HG02610 (cell line): ENCODE results near the gene NXF1.
A peak's percentile ranks its signal among the peaks of the same experiment; 100 is the strongest.
"Not testable (repeated sequence)": the region's sequence is repeated elsewhere in the genome, so short reads cannot be mapped to it uniquely, and the experiment has no call there.

Experiments
- ATAC-seq: cut with Tn5 transposase; IDR thresholded peaks from one replicate; pipeline ENCODE4 v1.9.1; 2021; ENCODE audit warnings: mild to moderate bottlenecking, moderate library complexity; ENCODE audit not compliant: unreplicated experiment

Gene NXF1

DNA sequence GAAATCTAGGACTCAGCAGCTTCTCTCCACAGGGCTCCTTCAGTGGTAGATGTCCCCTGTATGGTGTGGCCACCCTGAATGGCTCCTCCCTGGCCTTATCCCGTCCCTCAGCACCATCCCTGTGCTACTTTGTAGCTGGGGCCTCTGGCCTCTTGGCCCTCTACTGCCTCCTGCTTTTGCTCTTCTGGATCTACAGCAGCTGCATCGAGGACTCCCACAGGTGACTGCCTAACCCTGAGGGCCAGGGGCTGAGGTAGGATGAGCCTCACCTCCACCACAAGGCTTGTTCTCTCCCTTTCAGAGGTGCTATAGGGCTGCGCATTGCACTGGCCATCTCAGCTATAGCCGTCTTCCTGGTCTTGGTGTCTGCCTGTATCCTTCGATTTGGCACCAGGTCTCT lies 16.2 kb downstream of the NXF1 start:
- ATAC-seq = no peak

DNA sequence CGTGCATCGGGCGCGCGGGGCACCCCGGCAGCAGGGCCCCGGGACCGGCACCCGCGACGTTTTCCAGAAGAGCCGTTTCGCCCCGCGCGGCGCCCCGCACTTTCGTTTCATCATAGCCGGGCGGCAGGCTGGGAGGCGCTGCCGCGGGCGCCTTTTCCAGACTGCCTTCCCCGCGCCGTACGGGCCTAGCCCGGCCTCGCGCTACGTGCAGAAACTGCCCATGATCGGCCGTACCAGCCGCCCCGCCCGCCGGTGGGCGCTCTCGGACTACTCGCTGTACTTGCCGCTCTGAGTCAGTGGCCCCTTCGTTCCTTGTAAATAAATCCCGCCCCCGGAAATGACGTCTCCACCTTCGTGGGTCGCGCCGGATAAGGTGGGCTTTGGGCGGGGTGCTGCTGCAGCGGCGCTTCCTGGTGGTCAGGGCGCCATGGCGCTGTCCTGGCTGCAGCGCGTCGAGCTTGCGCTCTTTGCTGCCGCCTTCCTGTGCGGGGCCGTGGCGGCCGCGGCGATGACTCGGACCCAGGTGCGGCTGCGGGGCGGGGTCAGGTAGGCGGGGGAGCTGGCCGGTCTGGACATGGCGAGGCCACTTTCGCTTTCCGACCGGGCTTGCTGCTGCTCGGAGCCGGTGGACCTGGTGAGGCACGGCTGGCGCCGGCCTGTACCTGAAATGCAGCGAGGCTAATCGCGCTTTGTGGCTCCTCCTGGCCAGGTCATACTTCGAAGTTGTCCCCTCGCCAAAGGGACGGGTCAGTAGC lies 18.1 kb downstream of the NXF1 start, which contains the start of gene TMEM179B:
Gene TMEM179B, plus strand, starts transcription at position 398 of the 755 bp plus-strand sequence. Its CDS starts 30 bp downstream, at position 428.
- ATAC-seq = peak; percentile 62

DNA sequence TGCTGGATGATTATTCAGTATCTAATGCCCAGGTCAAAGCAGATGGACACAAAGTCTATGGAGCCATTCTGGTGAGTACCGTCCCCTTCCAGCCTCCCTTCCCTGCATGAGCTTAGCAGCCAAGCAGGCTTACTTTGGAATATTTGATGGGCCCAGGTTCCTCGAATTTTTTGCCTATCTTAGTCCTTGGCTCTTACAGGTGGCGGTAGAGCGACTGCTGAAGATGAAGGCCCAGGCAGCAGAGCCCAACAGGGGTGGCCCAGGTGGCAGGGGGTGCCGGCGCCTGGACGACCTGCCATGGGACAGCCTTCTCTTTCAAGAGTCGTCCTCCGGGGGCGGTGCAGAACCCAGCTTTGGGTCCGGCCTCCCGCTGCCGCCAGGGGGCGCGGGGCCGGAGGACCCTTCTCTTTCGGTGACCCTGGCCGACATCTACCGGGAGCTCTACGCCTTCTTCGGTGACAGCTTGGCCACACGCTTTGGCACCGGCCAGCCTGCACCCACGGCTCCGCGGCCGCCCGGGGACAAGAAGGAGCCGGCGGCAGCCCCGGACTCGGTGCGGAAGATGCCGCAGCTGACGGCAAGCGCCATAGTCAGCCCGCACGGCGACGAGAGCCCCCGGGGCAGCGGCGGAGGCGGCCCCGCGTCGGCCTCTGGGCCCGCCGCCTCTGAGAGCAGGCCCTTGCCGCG lies 18.8 kb downstream of the NXF1 start:
- ATAC-seq = peak; percentile 59

GRCh38 chr11:62782753-62783152 lies 22.5 kb downstream of the NXF1 start:
- no peak for ATAC-seq

- no peak for ATAC-seq
These were observed 26.8 kb downstream of the NXF1 start for GRCh38 chr11:62778441-62778840.

GRCh38 chr11:62777389-62777788 lies 27.9 kb downstream of the NXF1 start:
- no peak for ATAC-seq

- no peak for ATAC-seq
These were observed 29.6 kb downstream of the NXF1 start for GRCh38 chr11:62775646-62776045.

GRCh38 chr11:62774407-62774806 lies 30.8 kb downstream of the NXF1 start:
- ATAC-seq = no peak

- ATAC-seq = peak; percentile 76
These were observed 33.9 kb downstream of the NXF1 start, which contains the start of gene TAF6L for GRCh38 chr11:62771144-62772021. Gene TAF6L, plus strand, starts transcription at chr11:62771396. Its CDS starts 4,388 bp downstream, at chr11:62775784.

DNA sequence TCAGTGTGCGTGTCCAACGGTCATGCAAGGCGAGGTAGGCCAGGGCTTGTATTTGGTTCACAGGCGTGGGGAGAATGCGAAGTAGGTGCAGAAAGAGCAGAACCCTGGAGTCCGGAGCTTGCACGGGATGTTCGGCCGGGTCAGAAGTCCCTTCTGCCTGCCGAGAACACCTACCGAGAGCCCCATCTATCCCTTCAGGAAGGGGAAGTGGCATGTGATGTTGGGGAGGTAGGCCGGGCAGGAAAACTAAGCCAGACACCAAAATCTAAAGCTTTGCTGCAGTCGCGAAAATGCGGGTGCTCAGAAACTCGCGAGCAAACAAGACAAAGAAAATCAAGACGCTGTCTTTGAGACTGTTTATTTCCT lies 34.5 kb downstream of the NXF1 start:
- ATAC-seq = no peak

DNA sequence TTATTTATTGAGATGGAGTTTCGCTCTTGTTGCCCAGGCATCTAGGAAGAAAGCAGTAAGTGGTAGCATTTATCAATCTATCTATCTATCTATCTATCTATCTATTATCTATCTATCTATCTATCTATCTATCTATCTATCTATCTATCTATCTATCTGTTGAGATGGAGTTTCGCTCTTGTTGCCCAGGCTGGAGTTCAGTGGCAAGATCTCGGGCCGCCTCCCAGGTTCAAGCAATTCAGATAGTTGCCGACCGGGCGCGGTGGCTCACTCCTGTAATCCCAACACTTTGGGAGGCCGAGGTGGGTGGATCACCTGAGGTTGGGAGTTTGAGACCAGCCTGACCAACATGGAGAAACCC lies 44.4 kb downstream of the NXF1 start:
- ATAC-seq = not testable (repeated sequence)

DNA sequence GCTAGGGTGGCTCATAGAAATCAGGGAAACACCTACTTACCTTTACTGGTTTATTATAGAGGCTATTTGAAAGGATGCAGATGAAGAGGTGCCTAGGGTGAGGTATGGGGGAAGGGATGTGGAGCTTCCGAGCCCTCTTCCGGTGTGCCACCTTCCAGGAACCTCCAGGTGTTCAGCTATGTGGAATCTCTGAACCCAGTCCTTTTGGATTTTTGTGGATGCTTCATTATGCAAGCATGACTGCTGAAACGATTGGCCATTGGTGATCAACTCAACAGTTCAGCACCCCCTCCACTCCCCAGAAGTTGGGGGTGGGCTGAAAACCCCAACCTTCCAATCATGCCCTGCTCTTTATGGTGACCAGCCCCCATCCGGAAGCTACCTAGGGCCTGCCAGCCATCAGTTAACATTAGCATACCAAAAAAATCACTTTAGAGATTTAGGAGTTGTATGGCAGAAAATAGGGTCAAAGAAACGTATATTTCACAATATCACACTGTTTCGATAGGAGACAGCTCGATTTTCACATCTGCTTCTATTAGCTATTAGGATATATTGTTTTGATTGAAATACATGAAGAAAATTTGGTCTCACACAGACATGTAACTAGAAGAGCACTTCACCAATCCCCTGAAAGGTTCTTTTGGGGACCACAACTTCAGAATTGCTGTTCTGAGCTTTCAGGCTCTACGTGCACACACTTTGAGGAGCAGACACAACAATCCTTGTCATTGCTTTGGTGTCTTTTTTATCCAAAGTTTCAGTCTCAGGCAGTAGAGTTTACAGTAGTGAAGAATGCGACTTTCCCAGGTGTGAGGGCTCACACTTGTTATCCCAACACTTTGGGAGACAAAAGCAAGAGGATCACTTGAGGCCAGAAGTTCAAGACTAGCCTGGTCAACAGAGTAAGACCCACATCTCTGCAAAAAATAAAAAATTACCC lies 47.1 kb downstream of the NXF1 start:
- no peak for ATAC-seq

- no peak for ATAC-seq
These were observed 50.1 kb downstream of the NXF1 start for GRCh38 chr11:62755086-62755615.

- ATAC-seq = peak; percentile 95
These were observed 51.3 kb downstream of the NXF1 start, which contains the start of gene ZBTB3 for GRCh38 chr11:62753736-62754603. Gene ZBTB3, minus strand, starts transcription at chr11:62754160. Its CDS starts 496 bp downstream, at chr11:62753664.

DNA sequence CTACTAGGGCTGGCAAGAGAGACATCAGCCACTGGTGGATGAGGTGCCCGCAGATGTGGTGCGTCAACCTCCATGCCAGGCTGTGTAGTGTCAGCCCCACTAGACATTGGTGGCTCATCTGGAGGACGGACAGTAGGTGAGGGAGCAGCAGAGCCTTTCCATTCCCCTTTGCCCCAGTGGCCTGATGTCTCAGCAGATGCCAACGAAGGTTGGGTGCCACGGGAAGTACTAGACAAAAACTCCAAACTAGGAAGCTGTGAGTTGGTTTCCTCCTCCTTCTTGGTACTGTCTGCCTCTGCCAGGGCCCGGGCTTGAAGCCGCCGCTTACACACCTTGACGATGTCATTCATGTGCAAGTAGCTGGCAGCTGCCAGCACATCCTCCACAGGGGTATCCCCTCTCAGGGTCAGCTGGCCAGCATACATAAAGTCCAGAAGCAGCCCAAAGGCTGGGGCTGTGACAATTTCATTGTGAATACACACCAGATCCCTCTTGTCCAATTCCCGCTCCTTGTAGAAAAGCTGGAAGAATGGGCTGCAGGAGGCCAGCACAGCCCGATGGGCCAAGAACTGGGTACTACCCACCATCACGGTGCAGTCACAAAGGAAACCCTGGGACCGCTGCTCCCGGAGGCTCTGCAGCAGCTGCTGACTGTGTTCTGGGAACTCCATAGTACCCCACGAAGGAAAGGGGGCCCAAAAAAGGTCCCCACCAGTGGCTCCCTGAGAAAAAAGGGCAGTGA lies 52.1 kb downstream of the NXF1 start:
- no peak for ATAC-seq

- ATAC-seq = no peak
These were observed 53.0 kb downstream of the NXF1 start for GRCh38 chr11:62752177-62752785.

DNA sequence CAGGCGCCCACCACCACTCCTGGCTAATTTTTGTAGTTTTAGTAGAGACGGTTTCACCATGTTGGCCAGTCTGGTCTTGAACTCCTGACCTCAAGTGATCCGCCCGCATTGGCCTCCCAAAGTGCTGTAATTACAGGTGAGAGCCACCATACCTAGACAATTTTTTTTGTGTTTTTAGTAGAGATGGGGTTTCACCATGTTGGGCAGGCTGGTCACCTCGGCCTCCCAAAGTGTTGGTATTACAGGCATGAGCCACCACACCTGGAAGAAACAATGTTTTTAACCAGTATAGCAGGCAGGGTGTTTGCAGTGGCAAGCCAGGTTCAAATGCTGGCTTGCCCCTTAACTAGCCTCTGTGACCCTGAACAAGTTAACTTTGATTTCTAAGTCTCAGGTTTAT lies 55.3 kb downstream of the NXF1 start:
- not testable (repeated sequence) for ATAC-seq
